Fibroblast of skin of abdomen (primary cell): ENCODE measurements around the gene RAMACL.
"Not testable (repeated sequence)": the region's sequence is repeated elsewhere in the genome, so short reads cannot be mapped to it uniquely, and the experiment has no call there.

Experiments used
- DNase-seq: peaks from one replicate; pipeline ENCODE4 v3.0.0-alpha.2; 2013

The RAMACL gene

DNA sequence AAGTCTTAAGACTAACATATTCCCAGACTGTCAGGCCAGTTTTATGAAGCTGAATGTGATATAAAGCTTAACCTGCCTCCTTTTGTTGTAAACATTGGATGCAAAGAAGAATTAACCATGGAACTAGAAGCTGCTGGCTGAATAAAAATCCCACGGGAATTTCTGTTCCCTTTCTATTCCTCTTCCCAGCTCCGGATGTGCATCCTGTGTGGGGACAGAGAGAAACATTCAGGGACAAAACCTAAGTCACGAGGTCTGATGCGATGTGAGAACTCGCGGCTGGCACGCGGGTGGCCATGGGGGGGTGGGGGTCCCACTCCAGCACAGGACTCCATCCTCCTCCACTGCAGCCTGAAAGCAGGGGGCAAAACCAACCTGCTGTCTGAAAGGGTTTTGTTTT lies 32.2 kb downstream of the RAMACL start:
- no peak for DNase-seq

DNA sequence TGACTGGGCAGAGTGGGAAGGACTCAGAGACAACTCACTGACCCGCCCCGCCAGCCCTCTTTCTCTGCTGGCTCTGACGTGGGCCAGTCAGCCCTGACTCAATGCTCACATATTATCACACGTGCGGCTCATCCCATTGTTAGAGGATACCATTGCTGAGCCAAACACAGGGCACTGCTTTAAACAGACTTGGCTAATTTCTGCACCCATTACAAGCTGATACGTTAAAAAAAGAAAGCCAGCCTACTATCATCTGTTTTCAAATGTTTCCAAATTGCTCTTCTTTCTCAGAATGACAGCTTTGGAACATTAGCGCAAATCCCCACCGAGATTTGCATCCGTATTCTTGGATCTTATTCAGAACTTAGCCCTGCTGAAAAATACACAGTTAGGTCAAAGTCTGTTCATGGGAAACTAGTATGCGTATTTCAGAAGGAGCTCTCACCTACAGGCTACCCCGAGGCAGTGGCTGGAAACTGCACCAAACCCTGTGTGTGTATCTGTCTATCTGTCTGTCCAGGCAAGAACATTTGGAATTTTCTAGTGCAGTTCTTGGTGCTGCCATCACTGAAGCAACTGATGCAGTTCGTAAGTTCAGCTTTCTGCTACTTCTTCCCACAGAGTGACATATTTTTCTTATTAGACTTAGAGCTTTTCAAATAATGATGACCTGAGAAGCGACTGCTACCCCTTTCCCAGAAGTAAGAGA lies 32.8 kb downstream of the RAMACL start:
- peak; percentile 84 for DNase-seq

DNA sequence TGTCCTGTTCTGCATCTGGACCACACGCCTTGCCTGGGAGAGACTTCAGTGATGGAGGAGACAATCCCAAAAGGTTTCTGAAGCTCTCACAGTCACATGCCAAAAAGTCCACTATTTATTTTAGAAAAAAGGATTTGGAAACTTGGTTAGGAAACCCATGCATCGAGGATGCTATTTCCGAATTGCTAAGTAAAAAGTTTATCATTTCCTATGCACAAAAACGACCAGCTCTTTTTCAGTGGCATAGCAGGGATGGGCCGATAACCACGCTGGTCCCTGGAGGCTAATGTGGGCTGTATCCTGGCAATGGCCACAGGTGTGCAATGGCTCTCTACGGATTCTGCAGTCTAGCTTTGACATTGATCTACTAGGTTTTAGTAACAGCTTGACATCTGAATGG lies 33.9 kb downstream of the RAMACL start:
- DNase-seq, result no peak

DNA sequence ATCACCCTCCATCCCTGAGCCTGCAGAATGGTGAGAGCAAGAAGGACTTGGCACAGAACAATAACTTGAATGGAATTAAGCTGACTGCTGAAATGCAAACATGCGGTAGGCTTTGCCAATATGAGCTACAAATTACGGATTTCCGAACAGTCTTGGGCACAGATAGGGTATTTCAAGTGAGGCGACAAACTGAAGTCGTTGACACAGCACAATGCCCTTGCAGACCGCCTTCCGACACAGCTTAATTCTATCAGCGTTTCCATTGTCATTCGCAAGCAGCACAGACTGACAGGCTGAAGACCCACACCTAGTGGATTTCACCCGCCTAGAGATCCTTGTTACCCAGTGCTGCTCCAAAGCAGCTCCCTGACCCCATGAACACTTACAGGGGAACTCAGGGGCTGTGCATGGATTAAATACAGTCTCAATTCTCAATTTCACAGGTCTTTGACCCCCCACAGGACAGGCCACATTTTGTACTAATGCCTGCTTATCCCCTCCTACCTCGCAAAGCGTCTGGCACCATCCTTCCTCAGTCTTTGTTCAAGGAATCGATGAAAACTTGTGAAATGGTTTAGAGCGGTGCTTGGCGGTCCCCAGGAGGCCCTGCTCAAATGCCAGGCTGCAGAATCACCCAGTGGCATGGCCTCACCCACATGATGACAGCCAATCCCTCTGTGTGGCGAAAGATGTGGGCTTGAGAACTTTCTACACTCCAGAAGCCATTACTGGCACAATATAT lies 34.6 kb downstream of the RAMACL start:
- DNase-seq, result no peak

DNA sequence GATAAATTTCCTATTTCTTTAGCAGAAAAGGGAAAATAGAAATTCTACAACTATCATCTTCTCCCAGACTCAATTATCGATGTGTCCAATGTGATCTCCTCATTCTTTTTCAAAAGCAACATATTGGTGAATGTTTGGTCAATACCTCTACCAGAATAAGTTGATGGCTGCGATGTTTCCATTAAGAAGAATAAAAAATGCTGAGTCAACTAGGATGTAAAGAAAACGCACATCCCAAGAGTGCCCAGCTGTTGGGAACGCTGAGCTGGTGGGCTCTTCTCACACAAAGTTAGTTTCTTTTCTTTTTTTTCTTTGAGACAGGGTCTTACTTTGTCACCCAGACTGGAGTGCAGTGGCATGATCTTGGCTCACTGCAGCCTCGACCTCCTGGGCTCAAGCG lies 39.8 kb downstream of the RAMACL start:
- DNase-seq, result no peak

DNA sequence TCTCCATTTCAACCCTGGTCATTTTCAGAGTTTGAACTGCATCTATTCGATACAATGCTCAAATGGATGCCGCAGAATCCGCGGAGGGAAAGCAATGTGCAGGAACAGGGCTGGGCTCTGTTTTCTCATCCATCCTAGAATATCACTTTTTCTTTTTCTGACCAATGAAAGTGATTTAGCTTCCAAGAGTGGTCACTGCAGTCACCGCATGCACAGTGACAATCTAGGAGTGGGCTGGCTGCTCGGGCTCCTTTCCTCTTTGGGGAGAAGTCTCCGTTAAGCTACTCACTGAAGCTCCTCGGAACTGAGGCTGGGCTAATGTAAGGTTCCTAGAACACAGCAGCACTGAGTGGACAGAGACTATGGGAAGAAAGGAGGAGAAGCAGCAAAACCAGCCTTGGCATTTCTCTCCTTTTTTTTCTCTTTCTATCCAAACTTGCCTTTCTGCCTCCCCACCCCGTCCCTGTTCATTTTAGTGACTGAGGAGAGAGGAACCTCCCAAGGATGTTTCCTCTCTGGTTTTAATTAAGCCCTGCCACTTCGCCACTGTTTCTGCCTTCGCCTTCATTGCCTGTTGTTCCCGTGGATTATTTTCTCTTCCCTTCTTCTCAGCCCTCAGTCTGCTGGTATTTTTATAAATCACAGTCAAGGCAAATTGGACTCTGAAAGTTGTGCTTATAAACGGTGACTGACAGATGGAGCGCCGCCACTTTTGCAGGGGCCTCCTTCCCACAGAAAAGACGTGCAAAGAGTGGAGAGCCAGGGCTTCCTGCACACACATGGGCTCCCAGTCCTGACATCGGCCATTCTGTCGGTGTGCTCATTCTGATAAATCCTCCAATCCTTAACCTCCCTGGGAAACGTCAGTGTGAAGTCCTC lies 41.1 kb downstream of the RAMACL start:
- DNase-seq, result peak; percentile 35

DNA sequence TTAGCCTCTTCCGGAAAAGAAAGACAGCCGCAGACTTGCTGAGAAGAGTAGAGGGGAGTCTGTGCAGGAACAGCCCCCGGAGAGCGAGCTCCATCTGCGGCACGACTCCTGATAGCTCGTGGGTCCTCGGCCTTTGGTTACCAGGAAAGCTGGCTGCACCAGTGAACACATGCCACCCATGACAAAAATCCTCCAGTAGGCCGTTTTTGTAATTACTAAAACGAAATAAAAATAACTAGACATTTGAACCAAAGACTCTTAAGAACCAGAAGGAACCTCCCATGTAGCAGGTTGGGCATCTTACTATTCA lies 42.2 kb downstream of the RAMACL start:
- DNase-seq, result no peak

DNA sequence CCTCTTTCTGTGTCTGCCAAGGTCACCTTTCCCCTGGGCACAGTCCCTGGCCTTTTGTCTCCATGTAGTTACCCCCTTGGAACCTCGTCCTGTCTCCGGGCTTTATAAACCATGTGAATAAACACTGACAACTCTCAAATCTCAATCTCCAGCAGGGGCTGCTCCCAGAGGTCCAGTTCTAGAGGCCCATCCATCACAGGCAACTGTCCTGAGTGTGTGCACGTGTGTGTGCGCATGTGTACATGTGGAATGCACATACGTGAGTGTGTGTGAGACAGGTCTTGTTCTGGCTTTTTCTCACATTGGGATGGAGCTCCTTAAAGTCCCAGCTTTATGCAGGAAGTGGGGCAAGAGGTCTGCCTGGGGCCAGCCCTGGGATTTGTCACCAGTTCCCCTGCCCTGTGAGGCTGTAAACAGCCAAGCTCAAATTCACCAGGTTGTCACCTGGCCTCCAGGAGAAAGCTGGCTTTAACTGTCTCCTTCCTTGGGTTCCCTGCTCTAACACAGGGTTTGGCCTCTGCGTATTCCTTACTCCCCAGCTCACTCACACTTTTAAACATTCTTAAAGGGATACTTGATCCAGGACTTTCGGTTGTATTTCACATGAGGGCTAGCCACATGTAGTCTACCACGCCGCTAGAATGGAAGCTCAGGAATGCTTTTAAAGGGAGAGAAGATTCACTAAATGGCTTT lies 42.7 kb downstream of the RAMACL start:
- DNase-seq, result peak; percentile 68

DNA sequence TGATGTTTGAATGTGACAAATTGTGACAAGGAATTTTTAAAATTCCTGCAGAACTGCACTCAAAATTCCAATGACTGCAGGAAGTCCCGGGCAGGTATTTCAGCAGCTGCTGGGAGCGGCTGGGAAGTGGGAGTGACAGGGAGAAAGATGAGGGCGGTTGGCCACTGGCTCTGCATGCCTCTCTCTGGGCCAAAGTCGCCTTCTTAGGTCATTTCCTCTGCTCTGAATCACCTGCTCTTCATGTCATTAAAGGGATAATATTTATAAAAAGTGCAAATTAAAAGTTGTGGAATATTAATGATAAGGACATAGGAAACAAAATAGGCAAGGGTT lies 43.9 kb downstream of the RAMACL start:
- DNase-seq, result no peak

DNA sequence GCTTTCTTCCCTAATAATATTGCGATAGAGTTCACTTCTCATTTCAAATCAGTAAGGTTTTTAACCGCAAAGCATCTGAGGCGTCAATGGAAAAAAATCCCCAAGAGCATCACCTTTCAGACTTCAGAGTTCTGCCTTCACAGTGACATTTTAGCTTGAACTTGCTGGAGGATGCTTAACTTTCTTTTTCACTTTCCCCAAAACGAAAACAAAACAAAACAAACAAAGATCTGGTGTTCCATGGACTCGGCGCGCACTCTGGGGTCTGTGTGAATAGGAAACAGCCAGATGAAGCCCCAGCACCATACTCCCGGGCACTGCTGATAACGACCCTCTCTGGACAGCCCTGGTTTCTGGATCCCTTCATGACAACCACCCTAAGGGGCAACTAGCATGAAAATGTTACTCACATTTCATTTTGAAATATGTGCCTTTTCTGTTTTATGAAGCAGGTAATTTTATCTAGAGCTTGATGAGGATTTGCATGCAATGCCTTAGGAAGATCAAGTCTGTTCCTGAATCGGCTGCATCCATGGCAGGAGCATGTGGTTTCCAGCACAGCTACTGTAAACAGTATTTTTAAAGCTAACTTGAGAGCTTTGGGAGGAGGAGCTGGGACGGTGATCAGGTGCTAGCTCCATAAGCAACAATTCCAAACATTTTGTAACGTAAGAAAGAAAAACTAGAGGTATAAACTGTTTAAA lies 44.5 kb downstream of the RAMACL start:
- no peak for DNase-seq

DNA sequence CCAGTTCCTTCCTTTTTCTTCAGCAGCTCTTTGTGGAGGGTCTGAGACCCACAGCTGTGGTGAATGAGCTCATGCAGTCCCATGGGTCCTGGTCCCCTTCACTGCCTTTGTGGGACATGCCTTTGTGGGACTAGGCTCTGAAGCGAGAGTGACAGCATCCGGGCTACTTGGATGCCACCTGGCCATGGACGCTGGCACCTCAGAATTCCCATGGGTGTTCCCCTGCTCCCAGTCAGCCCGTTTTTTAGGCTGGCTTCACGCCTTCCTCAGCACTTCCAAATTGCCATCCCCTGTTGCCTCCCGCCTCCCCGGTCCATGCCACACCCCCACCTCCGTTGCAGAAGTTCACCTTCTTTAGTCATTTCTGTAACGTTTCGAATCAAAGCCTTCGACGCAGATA lies 45.1 kb downstream of the RAMACL start:
- DNase-seq, result no peak

DNA sequence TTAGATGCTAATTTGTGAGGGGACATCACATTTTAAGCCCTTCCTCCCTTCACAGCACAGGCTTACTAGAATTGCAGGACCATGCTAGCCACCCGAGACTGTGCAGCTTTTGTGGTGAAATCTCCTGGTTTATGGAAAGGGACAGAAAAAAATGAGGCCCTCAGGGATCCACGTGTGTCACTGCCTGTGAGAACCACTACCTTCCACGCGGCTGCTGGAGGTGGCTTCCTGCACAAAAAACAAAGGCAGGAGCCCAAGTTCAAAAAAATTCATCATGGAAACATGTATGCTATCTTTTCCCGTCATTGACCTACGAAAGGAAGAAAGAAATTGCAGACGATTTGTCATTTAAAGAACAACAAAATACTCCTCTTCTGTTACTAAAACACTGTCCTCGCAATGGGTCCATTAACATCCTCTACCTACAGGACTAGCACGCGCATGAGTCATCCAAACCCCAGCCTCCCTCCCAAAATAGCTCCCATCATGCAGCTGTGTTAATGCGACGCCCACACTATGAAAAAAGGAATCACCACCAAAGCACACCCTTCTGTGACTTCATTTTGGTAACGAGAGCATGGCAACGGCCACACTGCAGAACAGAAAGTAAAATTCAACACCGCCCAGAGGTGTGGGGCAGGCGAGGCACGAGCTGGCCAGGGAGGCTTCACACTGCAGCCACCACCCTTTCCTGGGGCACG lies 45.7 kb downstream of the RAMACL start:
- no peak for DNase-seq

DNA sequence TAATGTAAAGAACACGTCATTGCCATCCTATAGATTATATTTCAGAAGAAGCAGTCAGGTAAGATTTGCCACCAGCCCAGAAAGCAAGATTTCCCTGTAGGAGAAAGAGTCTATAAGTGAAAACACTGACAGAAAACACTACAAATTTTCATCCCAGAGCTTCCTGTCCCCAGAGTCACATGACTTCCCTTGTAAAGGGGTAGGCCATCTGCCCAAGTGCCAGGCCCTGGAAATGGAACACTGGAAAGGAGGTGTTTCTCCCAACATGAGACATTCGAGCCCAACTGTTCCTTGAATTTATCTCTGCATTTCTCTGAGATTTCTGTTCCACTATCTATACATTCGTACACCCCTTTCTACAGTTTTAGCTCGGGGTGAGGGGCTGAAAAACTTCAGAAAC lies 46.9 kb downstream of the RAMACL start:
- DNase-seq, result no peak

DNA sequence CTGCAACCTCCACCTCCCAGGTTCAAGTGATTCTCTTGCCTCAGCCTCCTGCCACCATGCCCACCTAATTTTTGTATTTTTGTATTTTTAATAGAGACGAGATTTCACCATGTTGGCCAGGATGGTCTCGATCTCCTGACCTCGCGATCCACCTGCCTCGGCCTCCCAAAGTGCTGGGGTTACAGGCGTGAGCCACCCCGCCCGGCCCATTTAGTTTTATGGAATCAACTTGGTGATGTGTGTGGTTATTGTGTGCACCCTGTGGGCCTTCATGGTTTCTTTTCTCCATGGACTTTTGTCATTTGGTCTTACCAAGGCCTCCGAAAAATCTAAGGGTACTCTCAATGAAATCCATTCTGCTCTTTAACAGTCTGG lies 47.5 kb downstream of the RAMACL start:
- DNase-seq, result not testable (repeated sequence)

DNA sequence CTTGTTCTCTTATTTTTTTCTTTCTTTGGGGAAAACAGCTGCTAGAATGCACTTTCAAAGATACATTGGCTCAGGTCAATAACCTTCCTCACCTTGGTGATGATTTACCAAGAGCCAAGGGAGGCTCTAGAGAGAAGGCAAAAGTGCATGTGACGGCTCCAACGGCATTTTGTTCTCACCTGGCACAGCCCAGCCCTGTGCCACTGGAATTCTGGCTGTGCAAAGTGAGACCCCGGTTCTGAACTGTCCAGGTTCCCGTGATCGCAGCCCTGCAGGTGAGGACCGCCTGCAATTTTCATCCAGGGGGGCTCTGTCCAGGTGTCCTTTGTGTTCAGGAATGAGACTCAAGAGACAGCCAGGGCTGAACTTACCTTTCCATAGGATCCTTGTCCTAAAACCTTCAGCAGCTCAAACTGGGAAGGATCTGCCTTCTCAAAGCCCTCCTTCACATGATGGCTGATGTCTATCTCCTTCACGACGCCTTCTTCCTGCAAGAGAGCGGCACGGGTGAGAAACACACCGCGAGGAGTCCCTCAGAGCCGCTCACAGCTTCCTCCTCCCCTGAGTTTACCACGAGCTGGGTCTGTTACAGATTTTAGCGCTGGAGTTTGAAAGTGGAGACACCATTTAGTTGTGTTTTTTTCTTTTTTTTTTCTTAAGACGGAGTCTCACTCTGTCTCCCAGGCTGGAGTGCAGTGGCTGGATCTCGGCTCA lies 48.0 kb downstream of the RAMACL start:
- no peak for DNase-seq

DNA sequence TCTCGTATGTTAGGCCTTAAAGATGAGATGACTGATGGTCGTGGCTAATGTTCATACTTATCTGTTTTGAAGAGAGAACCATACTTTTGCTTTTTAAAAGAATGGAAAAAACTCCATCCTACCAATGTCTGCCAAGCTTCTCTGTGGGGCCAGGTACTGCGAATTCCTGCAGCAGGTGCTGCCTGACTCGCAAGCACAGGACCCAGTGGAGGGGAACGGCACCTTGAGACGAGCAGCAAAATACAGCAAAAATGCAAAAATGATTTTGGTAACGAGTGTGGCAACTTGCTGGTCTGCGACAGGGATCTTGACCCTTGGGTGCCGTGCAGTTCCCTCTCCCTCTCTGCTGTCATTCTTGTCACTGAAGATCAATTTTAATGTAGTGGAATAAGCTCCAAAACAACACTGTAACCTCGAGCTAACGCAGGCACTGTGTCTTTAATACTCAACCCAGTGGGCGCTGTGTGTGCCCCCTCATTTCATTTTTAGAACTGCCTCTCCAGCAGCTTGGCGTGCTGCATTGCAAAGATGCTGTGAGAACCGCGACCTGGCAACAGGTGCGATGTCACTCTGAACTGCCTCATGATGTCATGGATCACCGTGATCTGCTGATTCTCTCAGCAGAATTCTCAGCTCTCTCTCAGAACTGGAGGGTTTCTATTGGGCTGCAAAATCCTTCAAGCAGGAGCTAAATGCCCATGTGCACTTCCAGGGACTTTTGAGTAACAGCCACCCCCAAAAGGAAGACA lies 51.6 kb downstream of the RAMACL start:
- DNase-seq, result no peak

DNA sequence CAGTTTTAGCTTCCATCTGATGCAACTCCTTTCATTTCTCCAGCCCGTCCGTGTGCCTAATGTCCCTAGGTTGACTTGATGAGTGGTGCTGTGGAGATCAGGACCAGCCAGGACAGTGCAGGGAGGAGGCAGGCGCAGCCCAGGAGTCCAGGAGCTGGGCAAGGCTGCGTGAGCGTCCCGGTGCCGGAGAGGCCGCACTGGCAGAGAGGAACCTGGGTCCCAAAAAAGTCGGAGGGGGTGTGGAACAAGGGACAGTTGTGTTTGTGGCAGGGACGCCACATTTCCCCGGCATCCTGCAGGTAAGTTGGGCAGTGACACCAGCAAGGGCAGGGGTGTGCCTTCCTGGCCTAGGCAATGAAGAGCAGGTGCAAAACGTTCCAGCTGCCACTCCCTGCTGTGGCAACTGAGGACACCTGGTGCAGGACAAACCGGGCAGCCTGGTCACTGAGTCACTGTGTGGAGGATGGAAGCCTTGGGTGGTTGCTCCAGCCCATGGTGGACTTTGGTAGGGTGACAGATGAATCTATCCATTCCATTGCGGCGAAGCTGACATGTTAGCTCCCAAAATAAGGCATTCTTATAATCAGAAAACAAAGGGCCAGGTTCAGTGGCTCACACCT lies 53.2 kb downstream of the RAMACL start:
- no peak for DNase-seq
